HG02623 (cell line): Measurements from ENCODE around the gene TIGD7.

ENCODE experiments used
- ATAC-seq: cut with Tn5 transposase; IDR thresholded peaks from one replicate; pipeline ENCODE4 v1.9.1; 2021; ENCODE audit warnings: moderate library complexity; ENCODE audit not compliant: unreplicated experiment

The TIGD7 gene, protein sequence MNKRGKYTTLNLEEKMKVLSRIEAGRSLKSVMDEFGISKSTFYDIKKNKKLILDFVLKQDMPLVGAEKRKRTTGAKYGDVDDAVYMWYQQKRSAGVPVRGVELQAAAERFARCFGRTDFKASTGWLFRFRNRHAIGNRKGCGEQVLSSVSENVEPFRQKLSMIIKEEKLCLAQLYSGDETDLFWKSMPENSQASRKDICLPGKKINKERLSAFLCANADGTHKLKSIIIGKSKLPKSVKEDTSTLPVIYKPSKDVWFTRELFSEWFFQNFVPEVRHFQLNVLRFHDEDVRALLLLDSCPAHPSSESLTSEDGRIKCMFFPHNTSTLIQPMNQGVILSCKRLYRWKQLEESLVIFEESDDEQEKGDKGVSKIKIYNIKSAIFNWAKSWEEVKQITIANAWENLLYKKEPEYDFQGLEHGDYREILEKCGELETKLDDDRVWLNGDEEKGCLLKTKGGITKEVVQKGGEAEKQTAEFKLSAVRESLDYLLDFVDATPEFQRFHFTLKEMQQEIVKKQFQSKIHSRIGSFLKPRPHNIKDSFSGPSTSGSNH

DNA sequence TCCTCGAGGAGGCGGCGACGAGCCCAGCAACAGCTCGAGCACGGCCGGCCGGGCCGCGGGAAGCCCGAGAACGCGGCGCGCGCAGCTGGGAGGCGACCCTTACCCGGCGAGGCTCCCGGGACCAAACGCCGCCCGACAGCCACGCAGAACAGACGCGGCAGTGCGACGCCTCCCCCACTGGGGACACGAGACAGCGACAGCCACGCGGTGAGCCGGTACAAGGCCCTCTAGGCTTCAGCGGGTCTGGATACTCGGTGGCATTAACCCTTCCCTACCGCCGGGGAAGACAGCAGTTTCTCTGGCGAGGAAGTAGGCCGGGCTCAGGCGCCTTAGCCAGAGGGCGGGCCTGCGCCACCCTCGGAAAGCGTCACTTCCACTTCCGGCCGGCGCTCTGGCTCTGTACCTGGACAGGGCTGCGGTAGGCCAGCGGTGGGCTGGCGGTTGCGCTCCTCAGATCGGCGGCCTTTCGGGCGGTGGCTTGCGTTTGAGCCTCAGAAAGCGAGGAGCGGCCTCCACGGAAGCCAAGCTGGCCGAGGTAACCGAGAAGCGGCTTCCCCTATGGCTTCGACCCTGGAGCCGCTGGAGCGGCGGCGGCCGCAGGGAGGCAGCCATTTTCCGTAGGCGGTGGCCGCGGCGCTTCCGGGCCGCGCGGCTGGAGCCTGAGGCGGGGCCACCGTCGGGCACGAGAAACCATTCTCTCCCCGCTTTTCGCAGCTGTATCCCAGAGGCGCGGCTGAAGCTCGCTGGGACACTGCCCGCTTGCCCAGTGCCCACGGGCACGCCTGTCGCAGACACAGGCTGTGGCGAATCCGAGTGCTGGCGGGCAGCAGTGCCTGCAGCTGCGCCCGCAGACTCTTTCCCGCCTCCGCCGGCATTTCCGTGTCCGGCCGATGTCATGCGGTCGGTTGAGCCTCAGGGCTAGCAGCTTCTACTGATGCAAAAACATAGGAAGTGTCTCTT lies at the start of gene TIGD7, which contains the start of gene ZNF75A:
Gene TIGD7 (minus strand): TSS at position 322 of the 960 bp plus-strand sequence. CDS start 4,816 bp downstream, outside the sequence.
Gene ZNF75A (plus strand): TSS at position 389 of the 960 bp plus-strand sequence. CDS start 2,932 bp downstream, outside the sequence.
- peak; percentile 91 for ATAC-seq

DNA sequence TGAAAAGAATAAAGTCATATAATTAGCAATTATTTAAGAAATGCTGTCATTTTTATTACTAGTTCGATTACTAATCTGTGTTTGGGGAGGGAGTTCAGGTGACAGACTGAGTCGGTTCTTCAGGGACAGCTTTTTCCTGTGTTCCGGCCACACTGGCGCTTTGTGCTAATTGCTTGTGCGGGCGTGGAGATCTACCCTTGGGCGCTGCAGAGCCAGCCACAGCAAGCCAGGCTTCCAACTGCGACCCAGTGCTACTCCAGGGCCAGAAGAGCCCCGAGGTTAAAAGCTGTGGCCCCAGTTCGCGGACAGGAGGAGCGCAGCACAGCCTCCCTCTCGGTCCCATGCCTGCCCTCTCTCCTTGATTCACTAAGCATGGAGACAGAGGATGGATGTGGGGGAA lies 43.9 kb upstream of the TIGD7 start:
- ATAC-seq: no peak

DNA sequence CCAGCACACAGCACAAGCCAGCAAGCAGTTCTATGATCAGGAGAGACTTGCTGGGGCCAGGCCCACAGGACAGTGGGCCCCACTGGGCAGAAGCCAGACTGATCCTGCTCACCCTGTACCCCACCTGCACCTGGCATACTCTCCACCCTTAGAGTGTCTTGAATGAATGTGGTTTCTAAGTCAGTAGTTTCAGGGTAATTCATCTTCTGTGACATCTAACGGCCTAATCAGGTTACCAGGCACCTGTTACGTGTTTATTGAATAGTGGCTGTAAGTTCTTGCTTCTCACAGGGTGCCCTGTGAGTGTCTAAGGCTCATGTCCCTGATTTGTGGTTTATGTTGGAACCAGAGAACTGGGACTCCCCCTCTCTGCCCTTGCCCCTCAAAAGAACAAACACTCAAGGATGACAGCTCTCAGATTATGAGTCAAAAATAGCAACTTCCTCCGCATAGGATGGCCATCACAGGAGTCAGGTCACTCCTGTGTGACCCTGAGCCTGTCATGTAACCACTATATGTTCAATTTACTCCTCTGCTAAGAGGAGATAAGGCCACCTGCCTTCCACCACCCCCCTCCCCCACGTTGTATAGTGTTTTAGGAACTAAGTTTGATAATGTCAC lies 43.4 kb upstream of the TIGD7 start:
- no peak for ATAC-seq

DNA sequence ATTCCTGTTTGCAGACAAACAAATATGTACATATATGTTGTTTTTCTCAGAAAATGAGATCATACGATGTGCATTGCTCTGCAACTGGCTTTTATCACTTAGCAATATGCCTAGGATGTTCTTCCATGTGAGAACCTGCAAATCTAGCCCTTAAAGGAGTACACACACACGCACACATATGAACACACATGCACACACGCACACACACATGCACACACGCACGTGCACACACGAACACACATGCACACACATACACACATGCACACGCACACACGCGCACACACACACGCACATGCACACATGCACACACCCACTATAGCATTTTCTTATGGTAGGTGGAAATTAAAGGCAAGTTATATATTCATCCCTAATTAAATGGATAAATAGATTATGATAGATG lies 42.4 kb upstream of the TIGD7 start:
- no peak for ATAC-seq

DNA sequence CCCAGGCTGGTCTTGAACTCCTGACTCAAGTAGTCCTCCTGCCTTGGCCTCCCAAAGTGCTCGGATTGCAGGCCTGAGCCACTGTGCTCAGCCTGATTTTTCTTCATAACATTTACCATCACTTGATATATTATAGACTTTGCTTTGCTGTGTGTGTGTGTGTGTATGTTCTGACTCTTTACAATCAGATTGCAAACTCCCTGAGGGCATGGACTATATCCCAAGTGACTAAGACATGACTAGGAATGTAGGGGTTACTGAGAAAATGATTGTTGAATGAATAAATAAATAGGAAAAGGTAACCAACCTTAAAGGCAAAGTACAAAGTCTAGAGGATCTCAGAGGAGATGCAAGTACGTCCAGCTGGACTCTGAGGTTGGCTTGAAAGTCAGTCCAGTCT lies 40.8 kb upstream of the TIGD7 start:
- ATAC-seq: no peak

DNA sequence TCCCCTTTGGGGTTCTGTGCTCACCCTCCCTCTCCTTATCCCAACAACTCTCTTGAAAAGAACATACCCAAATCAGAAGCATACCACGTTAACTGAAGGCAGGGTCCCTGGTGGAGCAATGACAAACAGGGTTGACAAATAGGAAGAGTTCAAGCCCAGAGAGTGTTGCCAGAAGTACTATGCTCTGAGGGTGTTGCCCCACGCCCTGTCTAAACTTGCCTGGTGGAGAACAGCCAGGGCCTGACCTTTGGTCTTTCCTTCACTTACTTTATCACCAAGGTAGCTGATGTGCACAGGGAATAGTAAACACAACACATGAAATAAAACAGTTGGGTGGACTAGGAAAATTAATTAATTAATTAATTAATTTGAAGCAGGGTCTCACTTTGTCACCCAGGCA lies 23.4 kb upstream of the TIGD7 start:
- ATAC-seq: no peak

DNA sequence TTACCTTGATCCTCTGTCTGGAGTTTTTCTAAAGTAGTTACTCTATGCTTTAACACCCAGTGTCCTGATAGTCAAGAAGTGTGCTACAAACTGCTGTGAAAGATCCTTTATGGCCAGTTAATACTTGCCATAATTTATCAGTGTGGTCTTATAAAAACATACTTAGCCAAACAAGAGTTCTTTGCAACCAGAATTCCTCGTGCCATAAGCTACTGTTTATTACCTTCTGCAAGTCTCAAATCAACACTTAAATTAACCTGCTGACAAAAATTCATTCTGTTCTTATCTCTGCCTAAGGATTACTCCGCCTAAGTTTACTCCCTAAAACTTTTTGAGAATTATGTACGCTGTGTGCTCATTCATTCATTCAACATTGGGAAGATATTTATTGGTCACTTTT lies 22.9 kb upstream of the TIGD7 start:
- ATAC-seq: no peak

DNA sequence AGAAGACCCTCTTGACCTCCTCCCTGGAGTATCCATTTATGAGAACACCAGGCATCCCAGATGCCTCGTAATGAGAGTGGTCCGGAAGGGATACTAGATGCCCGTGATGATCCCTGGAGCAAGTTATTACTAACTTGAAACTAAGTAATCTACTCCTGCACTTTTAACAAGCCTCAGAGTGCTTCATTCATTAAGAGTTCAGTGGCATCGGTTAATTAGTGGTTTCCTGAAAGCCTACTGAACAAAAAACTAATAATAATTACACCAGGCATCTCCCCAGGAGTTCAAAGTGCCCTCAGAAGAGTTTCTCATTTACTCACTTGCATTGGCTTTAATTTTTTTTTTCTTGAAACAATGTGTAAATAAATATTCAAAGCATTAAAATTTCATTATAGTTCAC lies 22.3 kb upstream of the TIGD7 start:
- no peak for ATAC-seq

DNA sequence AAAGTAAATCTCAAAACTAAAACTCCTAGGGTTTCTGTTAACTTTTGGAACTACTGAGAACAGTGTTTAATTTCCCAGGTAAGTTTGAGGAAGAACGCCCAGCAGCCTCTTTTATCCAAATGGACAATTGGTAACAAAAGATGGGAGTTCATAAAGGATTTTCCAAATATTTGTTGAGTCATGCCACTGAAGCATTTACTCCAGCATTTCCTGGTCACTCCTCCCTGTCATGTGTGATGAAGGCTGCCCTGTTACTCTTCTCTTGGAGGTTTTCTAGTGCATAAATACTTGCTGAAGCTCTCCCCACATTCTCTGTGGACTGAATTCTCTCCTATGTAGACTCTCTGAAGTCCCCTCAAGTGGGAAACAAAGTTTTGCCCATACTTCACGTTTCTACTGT lies 16.6 kb upstream of the TIGD7 start:
- ATAC-seq: no peak

DNA sequence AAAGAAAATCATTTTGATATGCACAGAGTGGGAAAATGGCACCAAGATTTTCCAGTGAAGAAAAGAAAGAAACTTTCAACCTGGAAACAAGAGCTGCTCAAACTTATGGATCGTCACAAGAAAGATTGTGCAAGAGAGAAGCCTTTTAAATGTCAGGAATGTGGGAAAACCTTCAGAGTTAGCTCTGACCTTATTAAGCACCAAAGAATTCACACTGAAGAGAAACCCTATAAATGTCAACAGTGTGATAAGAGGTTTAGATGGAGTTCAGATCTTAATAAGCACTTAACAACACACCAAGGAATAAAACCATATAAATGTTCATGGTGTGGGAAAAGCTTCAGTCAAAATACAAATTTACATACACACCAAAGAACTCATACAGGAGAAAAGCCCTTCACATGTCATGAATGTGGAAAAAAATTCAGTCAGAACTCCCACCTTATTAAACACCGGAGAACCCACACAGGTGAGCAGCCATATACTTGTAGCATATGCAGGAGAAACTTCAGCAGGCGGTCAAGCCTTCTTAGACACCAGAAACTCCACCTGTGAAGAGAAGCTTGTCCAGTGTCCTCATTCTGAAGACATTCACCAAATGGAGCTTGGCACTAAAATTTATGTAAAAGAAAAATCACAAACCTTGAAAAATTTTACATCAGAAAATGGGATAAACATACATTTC lies 12.2 kb upstream of the TIGD7 start:
- ATAC-seq: no peak

DNA sequence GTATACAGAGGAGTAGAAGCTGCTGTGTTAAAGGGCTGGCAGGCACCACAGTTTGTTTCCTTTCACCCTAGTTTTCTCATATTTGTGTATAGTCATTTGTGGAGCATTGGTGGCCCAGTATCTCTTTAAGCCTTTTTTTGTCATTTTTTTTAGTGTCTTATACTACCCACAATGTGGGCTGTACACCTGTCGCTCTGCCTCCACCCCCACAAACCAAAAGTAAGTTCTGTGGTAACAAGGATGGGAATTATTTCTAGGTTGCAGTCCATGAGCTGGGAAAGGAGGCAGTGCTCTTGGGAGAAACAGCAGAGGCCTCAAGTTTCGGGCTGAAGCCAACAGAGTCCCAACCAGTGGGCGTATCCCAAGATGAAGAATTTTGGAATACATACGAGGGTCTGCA lies 6.3 kb upstream of the TIGD7 start:
- ATAC-seq: no peak

DNA sequence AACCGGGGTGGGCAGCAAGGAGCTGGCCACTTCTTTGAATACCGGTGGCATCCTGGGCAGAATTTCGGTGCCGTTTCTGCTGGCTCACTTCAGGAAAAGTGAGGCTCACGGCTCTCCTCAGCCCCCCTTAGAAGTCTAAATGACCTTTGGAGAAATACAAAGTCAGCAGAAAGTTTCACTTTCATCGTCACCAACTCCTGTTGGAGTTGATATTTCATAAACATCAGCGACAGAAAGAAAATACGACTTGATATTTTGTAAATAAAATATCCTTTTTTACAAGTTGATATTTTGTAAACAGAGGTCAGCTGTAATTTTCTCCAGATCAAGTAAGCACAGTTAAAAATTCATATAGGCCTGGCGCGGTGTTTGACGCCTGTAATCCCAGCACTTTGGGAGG lies 848 bp upstream of the TIGD7 start:
- ATAC-seq: no peak

DNA sequence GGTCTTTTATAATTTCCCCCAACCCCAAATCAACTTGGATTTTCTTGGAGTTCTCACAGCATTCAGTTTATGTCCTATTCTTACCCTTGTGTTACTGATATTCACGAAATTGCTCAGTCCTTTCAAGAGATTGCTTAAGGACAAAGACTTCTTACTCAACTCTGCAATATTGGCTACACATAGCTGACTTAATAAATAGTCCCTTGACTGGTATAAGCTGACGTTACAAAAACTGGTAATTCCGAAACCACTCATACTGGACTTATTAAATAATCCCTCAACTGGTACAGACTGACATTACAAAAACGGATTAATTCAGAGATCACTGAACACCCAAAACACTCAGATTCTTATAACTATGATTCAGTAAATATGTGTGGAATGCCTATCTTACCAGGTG lies 860 bp downstream of the TIGD7 start:
- no peak for ATAC-seq

DNA sequence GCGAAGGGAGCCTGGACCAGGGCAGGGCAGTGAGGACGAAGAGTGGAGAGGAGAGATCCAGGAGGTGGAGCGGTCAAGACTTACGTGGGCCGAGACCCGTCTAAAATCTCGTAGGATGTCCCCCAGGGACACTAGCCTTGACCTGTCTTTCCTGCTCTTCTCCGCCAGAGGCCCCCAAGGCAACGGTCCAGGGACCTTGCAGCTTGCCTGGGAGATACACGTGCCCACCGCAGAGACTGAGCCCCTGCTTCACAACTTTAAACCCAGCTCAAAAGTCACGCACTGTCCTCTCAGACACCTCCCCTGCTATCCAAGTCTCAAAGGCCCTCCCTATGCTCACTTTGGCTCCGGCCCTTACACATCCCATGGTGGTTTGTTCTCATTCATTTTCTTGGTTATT lies 9.4 kb downstream of the TIGD7 start:
- ATAC-seq: no peak

DNA sequence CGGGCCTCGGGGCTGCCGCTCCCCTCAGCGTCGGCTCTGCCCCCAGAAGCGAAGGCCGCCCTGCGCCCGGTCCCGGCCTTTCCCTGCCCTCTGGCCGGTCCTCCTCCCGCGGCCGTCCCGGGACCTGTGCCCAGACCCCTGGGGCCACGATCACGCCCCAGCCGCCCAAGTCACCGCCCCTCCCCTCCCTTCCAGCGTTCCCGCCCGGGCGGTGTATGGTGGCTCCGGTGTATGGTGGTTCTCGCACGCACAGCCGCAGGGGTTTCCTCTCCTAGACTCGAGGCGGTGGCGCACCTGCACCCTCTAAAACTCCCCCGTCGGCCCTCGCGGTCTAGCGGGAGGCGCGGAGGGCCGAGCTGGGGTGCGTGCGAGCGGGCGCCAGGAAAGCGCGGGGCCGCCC lies 10.0 kb downstream of the TIGD7 start:
- no peak for ATAC-seq

DNA sequence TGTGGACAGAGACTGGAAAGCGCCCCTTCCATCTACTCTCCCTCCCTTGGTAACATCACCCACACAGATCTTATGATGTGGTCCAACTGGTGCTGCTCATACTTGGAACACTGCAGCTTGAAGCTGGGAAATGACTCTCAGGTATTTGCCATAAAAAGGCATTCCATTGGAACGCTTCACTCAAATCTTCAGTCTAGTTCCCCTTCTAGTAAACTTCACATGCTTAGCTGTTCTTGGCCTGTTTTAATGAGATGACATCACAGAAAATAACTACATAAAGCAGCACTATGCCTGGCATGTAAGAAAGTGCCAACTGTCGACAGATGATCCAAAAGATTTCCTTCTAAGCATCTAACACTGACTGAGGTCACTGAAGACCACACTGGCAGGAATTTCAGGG lies 12.6 kb downstream of the TIGD7 start:
- ATAC-seq: no peak

DNA sequence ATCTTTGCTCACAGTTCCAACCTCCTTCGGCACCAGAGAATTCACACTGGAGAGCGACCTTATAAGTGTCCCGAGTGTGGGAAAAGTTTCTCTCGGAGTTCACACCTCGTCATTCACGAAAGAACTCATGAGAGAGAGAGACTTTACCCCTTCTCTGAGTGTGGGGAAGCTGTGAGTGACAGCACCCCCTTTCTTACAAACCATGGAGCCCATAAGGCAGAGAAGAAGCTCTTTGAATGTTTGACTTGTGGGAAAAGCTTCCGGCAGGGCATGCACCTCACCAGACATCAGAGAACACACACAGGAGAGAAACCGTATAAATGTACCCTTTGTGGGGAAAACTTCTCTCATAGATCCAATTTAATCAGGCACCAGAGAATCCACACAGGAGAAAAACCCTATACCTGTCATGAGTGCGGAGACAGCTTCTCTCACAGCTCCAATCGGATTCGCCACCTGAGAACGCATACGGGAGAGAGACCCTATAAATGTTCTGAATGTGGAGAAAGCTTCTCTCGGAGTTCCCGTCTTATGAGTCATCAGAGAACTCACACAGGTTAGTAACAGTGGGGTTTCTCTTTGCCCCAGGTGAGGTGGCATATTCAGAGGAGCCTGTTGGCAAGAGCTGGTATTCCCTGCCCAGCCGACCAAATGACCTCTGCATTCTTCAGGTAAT lies 15.1 kb downstream of the TIGD7 start:
- no peak for ATAC-seq

DNA sequence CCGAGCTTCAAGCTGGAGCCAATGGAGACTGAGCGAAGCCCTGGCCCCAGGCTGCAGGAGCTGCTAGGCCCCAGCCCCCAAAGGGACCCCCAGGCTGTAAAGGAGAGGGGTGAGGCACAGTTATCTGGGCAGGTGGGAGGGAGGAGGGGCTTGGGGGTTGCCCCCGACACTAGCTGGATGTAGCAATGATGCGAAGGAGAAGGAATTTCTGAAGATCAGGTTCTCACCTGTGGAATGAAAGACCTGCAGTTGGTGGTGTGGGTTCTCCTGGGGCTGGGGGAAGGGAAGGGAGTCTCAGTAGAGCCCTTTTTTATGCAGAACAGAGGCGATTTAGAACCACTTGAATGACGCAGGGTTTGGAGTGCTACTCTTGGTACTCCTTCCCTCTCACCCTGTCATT lies 20.1 kb downstream of the TIGD7 start:
- no peak for ATAC-seq

DNA sequence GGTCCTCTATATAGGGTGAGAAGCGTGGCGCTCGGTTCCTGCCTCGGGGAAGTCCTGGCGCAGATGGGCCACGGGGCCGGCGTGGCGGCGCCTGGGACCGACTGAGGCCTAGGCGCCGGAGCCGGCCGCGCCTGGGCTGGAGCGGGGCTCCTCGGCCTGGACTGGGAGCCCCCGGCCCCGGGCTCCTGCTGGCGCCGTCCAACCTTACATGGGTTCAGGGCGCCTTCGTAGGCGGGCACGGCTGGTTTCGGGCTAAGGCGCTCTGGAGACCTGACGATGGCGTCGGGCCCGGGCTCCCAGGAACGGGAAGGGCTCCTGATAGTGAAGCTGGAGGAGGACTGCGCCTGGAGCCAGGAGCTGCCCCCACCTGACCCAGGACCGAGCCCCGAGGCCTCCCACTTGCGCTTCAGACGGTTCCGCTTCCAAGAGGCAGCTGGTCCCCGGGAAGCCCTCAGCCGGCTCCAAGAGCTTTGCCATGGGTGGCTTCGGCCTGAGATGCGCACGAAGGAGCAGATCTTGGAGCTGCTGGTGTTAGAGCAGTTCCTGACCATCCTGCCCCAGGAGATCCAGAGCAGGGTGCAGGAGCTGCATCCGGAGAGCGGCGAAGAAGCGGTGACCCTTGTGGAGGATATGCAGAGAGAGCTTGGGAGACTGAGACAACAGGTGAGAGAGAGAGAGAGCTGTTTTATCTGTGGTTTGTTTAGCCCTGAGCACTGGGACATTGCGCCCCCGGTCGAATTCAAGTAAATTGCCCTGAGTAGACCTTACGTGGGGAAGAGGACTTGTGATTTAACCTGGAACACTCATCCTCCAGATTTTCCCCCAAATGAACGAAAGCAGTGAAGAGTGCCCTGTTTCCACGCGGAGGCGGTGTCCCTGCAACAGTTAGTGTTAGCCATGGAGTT lies 21.4 kb downstream of the TIGD7 start:
- ATAC-seq: no peak
